HEK293T (cell line): ENCODE results near the gene RBBP5.

Experiments
- BHLHE40 ChIP-seq: fragments of 450-650 bp; IDR thresholded peaks from 2 replicates; pipeline ENCODE4 v1.6.1; 2016; ENCODE audit warnings: mild to moderate bottlenecking, moderate library complexity, borderline replicate concordance
- ELF4 ChIP-seq: fragments of 450-650 bp; IDR thresholded peaks from 2 replicates; pipeline ENCODE4 v1.6.1; 2017; ENCODE audit warnings: antibody characterized with exemption
- L3MBTL2 ChIP-seq: fragments of 450-650 bp; conservative IDR thresholded peaks from 2 replicates; pipeline ENCODE4 v1.6.1; 2016; ENCODE audit warnings: mild to moderate bottlenecking
- PKNOX1 ChIP-seq: fragments of 450-650 bp; IDR thresholded peaks from 2 replicates; pipeline ENCODE4 v1.6.1; 2016
- SUZ12 ChIP-seq: fragments of 450-650 bp; IDR thresholded peaks from 2 replicates; pipeline ENCODE4 v1.6.1; 2016; ENCODE audit warnings: mild to moderate bottlenecking

DNA sequence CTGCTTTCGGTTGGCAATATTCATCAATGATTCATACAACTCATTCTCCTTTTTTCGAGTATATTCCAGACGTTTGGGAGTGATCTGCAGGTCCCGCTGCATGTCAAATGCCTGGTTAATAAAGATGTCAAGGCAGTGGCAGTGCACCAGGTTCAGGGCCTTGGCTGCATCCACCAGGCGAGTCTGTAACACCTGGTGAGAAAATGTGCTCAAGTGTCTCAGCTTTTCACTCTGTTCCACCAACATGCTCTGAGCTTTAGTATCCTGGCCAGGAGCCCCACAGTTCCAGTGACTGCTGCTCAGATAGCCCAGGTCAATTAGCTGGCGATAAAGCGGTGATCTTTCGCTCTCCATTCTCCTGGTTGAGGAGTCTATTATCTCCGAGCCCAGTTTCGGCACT is 47.5 kb upstream of the RBBP5 start:
- TF ChIP-seq BHLHE40 (no peak), SUZ12 (no peak), ELF4 (no peak), PKNOX1 (no peak), L3MBTL2 (no peak)
